ENCODE measurements around the gene ATG2A. TPM values are rescaled to one million over a fixed set of nuclear protein-coding genes. Genes with fewer than 3 reads are reported as not detected.

Gene ATG2A
- total RNA-seq, 1 donor from 2014 or later = 25.8 TPM

- DNase-seq (ENCODE audit: low read depth) = no peak
- H3K4me3 ChIP-seq (ENCODE audit: low read depth, low read length) = no peak overlapping the region
- no peak for TF ChIP-seq CTCF (conservative IDR thresholded peaks at IDR 0.05; ENCODE audit: low read depth, low read length)
Measured at GRCh38 chr11:64881476-64881875, 35.5 kb downstream of the ATG2A start.

DNA sequence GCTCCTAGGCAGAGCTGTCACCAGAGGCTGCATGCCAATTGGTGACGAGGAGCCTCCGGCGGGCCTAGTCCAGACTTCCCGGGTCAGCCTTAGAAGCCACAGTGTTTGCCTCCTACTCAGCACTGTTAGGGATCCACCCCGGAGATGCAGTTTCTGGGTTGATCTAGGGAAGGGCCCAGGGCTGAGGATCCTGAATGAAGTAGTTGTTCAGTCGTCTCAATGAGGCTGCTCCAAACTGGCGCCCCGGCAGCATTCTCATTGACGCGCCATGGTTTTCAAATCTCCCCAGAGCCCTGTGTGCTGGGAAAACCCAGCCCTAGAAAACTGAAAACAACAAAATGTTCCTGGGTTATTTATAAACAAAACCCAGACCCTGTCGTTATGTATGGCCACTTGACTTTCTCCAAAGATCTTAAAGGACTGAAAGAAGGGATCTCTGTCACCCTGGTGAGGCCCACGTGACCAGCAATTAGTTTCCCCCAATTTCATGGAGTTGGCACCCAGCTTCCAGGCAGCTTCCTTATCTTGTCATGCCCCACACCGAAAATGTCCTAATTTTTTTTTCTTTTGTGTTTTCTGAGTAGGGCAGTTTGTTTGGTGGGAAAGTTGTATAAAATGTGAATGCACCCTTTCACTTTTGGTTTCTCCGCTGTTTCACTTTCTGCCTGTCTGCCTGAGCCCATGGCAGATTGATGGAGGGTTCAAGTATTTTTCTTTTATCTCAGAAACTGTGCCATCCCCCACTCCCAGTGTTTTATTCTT lies 36.6 kb downstream of the ATG2A start:
- TF ChIP-seq CTCF (conservative IDR thresholded peaks at IDR 0.05; ENCODE audit: low read depth, low read length) = no peak
- no peak for DNase-seq (ENCODE audit: low read depth)
- H3K4me3 ChIP-seq (ENCODE audit: low read depth, low read length) = no peak overlapping the region

DNA sequence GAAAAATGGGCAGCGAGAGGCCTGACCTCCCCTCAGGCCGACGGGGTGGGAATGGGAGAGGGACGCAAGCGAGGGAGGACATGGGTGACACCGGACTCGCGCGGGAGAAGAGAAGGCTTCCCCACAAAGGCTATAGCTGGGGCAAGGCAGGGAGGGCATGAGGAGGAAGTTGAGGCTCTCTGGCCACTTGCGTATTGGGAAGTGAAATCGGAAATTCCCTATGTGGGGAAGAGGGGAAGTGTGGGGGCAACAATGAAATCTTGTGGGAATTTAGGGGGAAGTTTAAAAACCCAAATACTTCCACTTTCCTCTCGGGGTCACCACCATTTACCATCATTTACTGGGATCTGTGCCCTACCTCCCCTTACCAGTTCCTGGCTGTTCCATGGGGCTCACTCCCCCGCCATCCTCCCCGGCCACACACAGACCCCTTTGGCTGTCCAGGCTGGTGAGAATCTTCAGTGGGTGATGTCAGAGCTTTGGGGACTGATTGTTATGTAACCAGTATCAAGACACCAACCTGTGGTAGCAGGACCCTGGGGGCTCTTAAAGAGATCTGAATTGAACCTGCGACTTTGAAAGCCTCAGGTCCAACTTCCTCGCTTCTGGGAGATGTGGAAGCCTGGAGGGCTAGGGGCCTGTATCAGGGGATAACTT lies 37.6 kb downstream of the ATG2A start:
- H3K4me3 ChIP-seq (ENCODE audit: low read depth, low read length) = peak overlapping the region; percentile 95
- DNase-seq (ENCODE audit: low read depth) = no peak
- TF ChIP-seq CTCF (conservative IDR thresholded peaks at IDR 0.05; ENCODE audit: low read depth, low read length) = no peak

GRCh38 chr11:64878494-64879243 lies 38.3 kb downstream of the ATG2A start, which contains the start of gene EHD1:
TSS of gene EHD1 (minus strand) at chr11:64878621. CDS start at chr11:64878464, 157 bp downstream.
- peak within 1 kb of the TSS; percentile 95 for H3K4me3 ChIP-seq (ENCODE audit: low read depth, low read length)
- TF ChIP-seq CTCF (conservative IDR thresholded peaks at IDR 0.05; ENCODE audit: low read depth, low read length) = peak; percentile 45
- no peak for DNase-seq (ENCODE audit: low read depth)

DNA sequence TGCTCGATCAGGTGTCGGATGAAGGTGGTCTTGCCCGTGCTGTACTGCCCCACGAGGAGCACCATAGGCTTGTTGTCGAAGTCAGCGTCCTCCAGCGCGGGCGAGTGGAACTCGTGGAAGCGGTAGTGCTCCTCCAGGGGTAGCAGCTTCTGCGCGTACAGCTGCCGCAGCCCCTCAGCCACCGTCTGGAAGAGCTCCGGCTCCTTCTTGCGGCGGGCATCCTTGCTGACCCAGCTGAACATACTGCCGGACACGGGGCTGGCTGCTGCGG lies 38.9 kb downstream of the ATG2A start:
- no peak for DNase-seq (ENCODE audit: low read depth)
- no peak for TF ChIP-seq CTCF (conservative IDR thresholded peaks at IDR 0.05; ENCODE audit: low read depth, low read length)
- H3K4me3 ChIP-seq (ENCODE audit: low read depth, low read length) = peak overlapping the region; percentile 90

DNA sequence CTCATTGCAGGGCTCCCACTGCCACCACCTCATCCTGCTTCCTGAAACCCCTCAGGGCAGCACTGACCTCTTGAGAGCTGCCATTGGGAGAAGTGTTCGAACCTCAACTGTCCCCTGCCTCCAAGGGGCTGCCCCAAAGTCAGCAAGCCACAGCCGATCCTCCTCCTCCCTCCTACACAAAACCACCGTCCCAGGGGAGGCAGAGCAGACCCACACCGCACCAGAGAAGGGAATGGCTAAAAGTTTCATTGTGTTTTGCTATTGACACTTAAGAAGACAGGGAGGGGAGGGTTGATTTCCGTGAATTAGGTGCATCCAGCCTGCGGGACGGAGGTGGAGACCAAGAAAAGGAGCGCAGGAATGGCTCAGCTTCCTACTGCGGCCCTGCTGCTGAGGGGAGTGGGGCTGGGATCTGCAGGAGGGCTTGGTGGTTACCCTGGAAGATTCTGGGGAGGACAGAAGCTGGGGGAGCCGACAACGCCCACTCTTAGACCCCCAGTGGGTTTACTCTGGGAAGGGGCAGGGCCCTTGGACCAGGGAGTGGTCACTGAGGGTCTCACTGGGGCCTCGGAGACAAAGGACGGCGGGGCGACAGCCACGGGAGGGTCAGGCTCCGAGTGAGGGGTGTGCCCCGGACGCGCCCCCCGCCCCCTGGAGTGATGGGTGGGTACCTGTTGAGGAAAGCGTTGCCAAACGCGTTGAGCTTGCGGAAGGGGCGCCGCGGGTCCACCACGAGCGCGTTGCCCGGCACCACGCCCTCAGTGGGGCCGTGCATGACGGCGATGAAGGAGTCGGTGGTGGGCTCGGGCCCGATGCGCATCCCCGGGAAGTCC lies 39.4 kb downstream of the ATG2A start:
- no peak for DNase-seq (ENCODE audit: low read depth)
- TF ChIP-seq CTCF (conservative IDR thresholded peaks at IDR 0.05; ENCODE audit: low read depth, low read length) = no peak
- peak overlapping the region; percentile 90 for H3K4me3 ChIP-seq (ENCODE audit: low read depth, low read length)

Data from epithelial cell of proximal tubule (primary cell).